ENCODE measurements around the gene CRNN. TPM values are rescaled to one million over a fixed set of nuclear protein-coding genes. Genes with fewer than 3 reads are reported as not detected.

The CRNN gene
- total and polyA plus RNA-seq, 8 donors = 0.52 to 0.76 TPM; not detected in 6

DNA sequence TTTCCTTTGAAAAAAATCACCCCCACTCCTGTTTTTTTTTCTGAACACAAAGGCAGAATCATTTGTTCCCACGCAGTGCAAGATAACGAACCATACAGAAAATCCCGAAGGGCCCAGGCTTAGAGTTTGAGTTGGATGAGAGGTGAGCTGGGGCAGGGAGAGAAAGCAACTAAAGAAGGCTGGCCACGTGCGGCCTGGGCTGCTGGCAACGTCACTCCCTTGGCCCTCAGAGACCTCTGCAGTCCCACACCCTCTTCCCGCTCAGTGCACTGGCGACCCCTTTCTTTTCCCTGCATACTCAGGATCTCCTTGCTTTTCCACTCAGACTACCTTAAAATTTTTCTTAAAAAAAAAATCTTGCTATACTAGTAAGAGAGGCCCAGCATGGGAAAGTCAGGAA is 28.2 kb upstream of the CRNN start:
- no peak for ATAC-seq
- H3K27ac ChIP-seq = peak overlapping the region in 1 of 4 donors; percentile 0
- no peaks in the 10 kb centered on the region for H3K36me3 ChIP-seq

DNA sequence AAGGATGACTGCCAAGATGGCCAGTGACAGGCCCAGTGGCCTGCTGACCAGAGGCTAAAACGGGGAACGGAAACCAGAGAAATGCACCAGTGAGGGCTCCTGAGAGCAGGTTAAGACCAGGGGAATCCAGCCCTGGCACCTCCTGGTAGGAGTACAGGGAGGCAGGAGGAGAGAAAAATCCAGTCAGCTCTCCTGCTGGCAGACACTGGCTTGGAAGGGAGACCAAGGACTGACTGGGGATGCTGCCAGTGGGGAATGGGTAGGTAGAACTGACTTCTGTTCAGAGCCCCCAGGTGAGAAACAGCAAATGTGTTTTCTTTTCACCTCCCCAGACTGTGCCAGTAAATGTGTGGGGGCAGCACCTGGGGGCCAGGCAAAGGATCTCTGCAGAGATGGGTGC is 27.7 kb upstream of the CRNN start:
- ATAC-seq (no peak), FAIRE-seq (no peak), DNase-seq (no peak)
- intact Hi-C loops (cut with DNase I) = loop anchor here in 2 of 3 donors (5.0 to 10.0 kb wide), 2 partner anchors 249 to 387 kb away; no protein-coding TSS in a partner anchor
- 89 to 92% methylated on average over 2 of the region's 2 CpGs for WGBS, 2 donors
- no peaks in the 10 kb centered on the region for H3K27me3 ChIP-seq
- H3K4me3 ChIP-seq = no peak overlapping the region
- no peaks in the 10 kb centered on the region for H3K9me3 ChIP-seq
- H3K36me3 ChIP-seq = no peaks in the 10 kb centered on the region
- no peaks in the 10 kb centered on the region for H3K4me1 ChIP-seq
- H3K27ac ChIP-seq = no peak overlapping the region
- TF ChIP-seq, protein P1, sequence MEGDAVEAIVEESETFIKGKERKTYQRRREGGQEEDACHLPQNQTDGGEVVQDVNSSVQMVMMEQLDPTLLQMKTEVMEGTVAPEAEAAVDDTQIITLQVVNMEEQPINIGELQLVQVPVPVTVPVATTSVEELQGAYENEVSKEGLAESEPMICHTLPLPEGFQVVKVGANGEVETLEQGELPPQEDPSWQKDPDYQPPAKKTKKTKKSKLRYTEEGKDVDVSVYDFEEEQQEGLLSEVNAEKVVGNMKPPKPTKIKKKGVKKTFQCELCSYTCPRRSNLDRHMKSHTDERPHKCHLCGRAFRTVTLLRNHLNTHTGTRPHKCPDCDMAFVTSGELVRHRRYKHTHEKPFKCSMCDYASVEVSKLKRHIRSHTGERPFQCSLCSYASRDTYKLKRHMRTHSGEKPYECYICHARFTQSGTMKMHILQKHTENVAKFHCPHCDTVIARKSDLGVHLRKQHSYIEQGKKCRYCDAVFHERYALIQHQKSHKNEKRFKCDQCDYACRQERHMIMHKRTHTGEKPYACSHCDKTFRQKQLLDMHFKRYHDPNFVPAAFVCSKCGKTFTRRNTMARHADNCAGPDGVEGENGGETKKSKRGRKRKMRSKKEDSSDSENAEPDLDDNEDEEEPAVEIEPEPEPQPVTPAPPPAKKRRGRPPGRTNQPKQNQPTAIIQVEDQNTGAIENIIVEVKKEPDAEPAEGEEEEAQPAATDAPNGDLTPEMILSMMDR (IDR thresholded peaks at IDR 0.05) = no peak

More for the DNA sequence above, 28.2 kb upstream of the CRNN start:
- intact Hi-C loops (cut with DNase I) = loop anchor here in 2 of 3 donors (5.0 to 10.0 kb wide), 2 partner anchors 250 to 388 kb away; no protein-coding TSS in a partner anchor
- Histone ChIP-seq H3K9me3 (no peaks in the 10 kb centered on the region), H3K4me3 (no peak overlapping the region), H3K27me3 (no peaks in the 10 kb centered on the region), H3K4me1 (no peaks in the 10 kb centered on the region)
- no peak for FAIRE-seq
- 54 to 68% methylated on average over 8 of the region's 8 CpGs for WGBS, 2 donors
- TF ChIP-seq, protein P1 (IDR thresholded peaks at IDR 0.05) = no peak
- DNase-seq = no peak

DNA sequence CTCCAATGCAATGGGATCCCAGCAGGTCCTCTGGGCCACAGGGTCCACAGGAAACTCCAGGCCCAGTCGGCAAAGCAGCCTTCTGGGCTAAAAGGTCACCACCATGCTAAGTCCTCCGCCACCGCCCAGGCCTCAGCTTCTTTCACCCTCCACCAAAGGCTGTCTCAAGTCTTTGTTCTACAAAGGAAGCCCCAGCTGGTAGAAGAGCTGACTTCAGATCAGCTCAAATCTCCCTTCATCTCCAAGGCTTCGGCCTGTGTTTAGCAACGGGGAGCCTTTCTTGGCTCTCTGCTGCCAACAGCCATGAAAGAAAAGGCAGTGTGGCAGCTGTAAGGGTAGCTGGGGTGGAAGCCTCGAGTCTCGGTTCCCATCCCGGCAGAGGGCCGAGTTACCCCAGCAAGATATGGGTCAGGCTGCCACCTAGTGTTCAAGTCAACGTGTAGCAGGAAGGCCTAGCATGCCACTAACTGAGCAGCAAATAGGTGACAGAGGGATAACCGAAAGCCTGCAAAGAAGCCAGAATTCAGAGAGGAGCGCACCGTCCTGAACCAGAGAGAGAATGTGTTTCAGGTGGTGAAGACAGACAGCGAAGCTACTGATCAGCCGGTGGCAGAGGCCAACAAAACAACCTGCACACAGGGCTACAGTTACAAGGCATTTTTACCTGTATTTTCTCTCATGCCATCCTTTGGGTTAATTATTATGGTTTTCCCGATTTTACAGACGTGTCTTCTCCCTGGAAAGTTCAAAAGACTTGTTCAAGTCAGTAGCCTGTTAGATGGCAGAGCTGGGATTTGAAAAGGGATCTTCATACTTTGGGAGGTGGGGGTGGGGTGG is 26.8 kb upstream of the CRNN start:
- Histone ChIP-seq H3K9me3 (no peaks in the 10 kb centered on the region), H3K27ac (no peak overlapping the region), H3K27me3 (no peaks in the 10 kb centered on the region), H3K4me3 (no peak overlapping the region), H3K4me1 (no peaks in the 10 kb centered on the region), H3K36me3 (no peaks in the 10 kb centered on the region)
- ATAC-seq (peak; percentile 92 to 99 (median 96)), DNase-seq (peak; percentile 58 to 83 (median 71)), FAIRE-seq (no peak)
- 21 to 25% methylated on average over 17 of the region's 17 CpGs for WGBS, 2 donors
- intact Hi-C loops (cut with DNase I) = loop anchor here in 2 of 3 donors (5.0 to 10.0 kb wide), 2 partner anchors 249 to 386 kb away; no protein-coding TSS in a partner anchor
- TF ChIP-seq, protein P1 (IDR thresholded peaks at IDR 0.05) = peak; percentile 75 to 85 (median 78)

DNA sequence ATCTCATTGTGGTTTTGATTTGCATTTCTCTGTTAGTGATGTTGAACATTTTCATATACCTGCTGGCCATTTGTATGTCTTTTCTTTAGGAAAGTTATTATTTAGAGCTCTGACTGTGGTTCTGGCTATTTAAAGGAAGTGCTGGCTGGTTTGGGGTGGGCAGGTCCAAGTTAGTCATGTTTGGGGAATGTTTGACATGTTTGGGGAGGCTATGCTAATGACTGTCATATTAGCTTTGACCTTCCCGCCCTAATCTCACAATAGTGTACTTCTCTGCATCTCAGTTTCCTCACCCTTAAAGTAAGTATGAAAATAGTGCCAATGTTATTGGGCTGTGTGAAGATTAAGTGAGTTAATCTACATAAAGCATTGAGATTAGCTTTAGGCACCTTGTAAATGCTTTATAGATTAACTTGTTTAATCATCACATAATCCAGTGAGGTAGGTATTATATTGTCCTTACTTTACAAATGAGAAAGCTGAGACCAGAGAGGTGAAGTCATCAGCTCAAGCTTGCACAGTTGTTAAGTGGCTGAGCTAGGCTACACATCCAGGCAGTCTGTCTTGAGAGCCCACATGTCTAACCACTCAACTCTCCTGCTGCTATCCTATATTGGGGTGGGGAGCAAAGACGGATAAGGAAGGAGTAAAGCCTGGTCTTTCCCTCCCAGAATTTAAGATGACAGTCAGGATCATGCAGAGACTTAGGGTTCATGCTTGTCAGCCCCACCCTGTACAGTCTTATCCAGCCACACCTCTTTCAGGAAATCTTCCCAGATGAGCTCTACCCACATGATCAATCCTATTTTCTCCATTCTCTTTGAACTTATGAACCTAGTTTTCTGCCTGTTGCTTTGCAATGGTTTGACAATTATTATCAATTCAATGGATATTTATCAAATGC is 22.8 kb upstream of the CRNN start:
- DNase-seq (no peak), ATAC-seq (no peak), FAIRE-seq (no peak)
- H3K9me3 ChIP-seq = no peaks in the 10 kb centered on the region
- intact Hi-C loops (cut with DNase I) = no loop called here
- no peaks in the 10 kb centered on the region for H3K36me3 ChIP-seq
- H3K27ac ChIP-seq = no peak overlapping the region
- 51 to 59% methylated on average over 2 of the region's 2 CpGs for WGBS, 2 donors
- TF ChIP-seq, protein P1 (IDR thresholded peaks at IDR 0.05) = no peak
- H3K27me3 ChIP-seq = no peaks in the 10 kb centered on the region
- no peaks in the 10 kb centered on the region for H3K4me1 ChIP-seq
- no peak overlapping the region for H3K4me3 ChIP-seq

All from pancreas (tissue), 10 donors.